ENCODE results near the gene AACS.
"Not testable (repeated sequence)": the region's sequence is repeated elsewhere in the genome, so short reads cannot be mapped to it uniquely, and the experiment has no call there.

AACS gene

GRCh38 chr12:125091401-125091800 lies 26.2 kb downstream of the AACS start:
- DNase-seq (ENCODE audit: low read depth): no peak

GRCh38 chr12:125092108-125092871 lies 27.1 kb downstream of the AACS start:
- no peak for DNase-seq (ENCODE audit: low read depth)

- peak; percentile 6 for DNase-seq (ENCODE audit: low read depth)
Measured at GRCh38 chr12:125092872-125093680, 27.8 kb downstream of the AACS start.

GRCh38 chr12:125093681-125094330 lies 28.6 kb downstream of the AACS start:
- no peak for DNase-seq (ENCODE audit: low read depth)

- no peak for DNase-seq (ENCODE audit: low read depth)
Measured at GRCh38 chr12:125096894-125097293, 31.7 kb downstream of the AACS start.

- no peak for DNase-seq (ENCODE audit: low read depth)
Measured at GRCh38 chr12:125097427-125097826, 32.2 kb downstream of the AACS start.

- DNase-seq (ENCODE audit: low read depth): no peak
Measured at GRCh38 chr12:125098676-125099408, 33.6 kb downstream of the AACS start.

GRCh38 chr12:125099409-125099782 lies 34.2 kb downstream of the AACS start:
- no peak for DNase-seq (ENCODE audit: low read depth)

GRCh38 chr12:125100551-125101434 lies 35.6 kb downstream of the AACS start:
- DNase-seq (ENCODE audit: low read depth): no peak

GRCh38 chr12:125104982-125105381 lies 39.7 kb downstream of the AACS start:
- no peak for DNase-seq (ENCODE audit: low read depth)

GRCh38 chr12:125105600-125105999 lies 40.4 kb downstream of the AACS start:
- DNase-seq (ENCODE audit: low read depth): no peak

GRCh38 chr12:125110641-125111360 lies 45.6 kb downstream of the AACS start:
- DNase-seq (ENCODE audit: low read depth): no peak

GRCh38 chr12:125111403-125111802 lies 46.2 kb downstream of the AACS start:
- no peak for DNase-seq (ENCODE audit: low read depth)

GRCh38 chr12:125112614-125113013 lies 47.4 kb downstream of the AACS start:
- DNase-seq (ENCODE audit: low read depth): not testable (repeated sequence)

- DNase-seq (ENCODE audit: low read depth): no peak
Measured at GRCh38 chr12:125113263-125113662, 48.0 kb downstream of the AACS start.

- no peak for DNase-seq (ENCODE audit: low read depth)
Measured at GRCh38 chr12:125113789-125114188, 48.6 kb downstream of the AACS start.

- no peak for DNase-seq (ENCODE audit: low read depth)
Measured at GRCh38 chr12:125114365-125115141, 49.3 kb downstream of the AACS start.

GRCh38 chr12:125120566-125120965 lies 55.3 kb downstream of the AACS start:
- no peak for DNase-seq (ENCODE audit: low read depth)

- DNase-seq (ENCODE audit: low read depth): no peak
Measured at GRCh38 chr12:125121106-125121505, 55.9 kb downstream of the AACS start.

GRCh38 chr12:125122668-125123067 lies 57.4 kb downstream of the AACS start:
- no peak for DNase-seq (ENCODE audit: low read depth)
